ENCODE results near the gene MMP20.

- TF ChIP-seq GATA3 (IDR thresholded peaks at IDR 0.05; ENCODE audit: low read depth, low read length) (no peak), GATA2 (IDR thresholded peaks at IDR 0.05; ENCODE audit: low read depth, low read length) (no peak)
Measured at GRCh38 chr11:102590276-102591049, 34.7 kb downstream of the MMP20 start.

Data from SH-SY5Y (cell line).